ENCODE data around the gene OCA2. TPM values are rescaled to one million over a fixed set of nuclear protein-coding genes. Genes with fewer than 3 reads are reported as not detected.

OCA2 gene
- total RNA-seq, 6 experiments from 2014 or later = 0.07 to 0.13 (median 0.12) TPM; not detected in 3

DNA sequence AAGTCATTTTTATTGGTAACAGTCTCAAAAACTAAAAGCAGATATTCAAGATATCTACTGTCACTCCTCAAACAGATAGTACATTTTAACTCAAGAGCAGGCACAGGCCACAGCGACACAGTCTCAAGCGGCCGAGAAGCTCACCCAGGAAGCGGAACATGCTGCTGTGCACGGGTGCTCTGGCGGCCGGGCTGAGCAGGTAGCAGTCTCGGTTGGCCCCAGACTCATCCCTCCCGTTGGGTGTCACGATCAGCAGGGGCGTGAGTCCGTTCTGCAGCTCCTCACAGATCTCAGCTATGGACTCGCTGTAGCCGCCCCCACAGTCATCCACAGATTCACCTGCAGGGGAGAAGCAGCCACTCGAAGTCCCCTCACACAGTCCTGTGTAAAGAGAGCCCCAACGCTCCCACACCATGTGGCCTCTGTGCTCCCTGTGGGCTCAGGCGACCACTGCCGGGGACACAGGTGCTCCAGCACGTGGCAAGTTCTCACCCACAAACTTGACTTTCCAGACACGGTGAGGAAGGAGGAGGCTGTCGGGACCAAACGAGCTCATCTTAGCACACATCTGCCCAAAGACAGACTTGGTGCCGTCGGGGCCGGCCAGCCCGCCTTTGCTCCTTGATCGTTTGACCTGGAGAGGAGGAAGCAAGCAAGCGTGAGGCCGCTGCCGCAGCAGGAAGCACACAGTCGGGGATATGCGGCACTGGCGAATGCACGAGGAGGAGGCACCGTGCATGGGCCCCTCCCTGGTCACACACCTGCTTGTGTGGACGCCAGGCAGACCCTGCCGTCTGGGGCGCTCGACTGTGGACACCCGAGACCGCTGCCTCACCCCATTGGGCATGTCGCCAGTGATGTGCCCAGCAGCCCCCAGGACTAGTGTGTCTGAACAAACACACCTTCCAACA, 17.7 kb upstream of the OCA2 start:
- no peak for DNase-seq

DNA sequence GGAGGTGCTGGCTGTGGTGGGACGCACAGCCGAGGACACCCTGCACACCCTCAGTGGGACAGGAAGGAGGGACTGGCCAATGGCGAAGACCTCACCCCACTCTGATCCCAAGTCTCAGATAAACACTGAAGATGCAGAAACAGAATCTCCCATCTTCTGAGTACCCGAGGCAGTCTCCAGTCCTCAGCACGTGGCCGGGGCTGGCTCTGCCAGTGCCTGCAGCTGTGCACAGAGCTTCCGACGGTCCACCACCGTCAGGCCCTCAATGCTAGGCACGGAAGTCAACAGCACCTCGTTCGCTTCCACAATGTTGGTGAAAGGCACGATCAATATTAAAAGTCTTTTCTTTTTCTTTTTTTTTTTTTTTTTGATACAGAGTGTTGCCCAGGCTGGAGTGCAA, 16.8 kb upstream of the OCA2 start:
- Histone ChIP-seq H3K36me3 (peaks cover 0 to 71% (median 13%) of the 10 kb centered on the region in 4 donors), H3K4me3 (no peak overlapping the region), H3K27me3 (no peaks in the 10 kb centered on the region), H3K27ac (no peak overlapping the region), H3K4me1 (no peaks in the 10 kb centered on the region), H3K9me3 (no peaks in the 10 kb centered on the region)
- DNase-seq (peak in 1 of 3 donors; percentile 8), ATAC-seq (no peak)
- 75% methylated on average over 4 of the region's 13 CpGs for WGBS (ENCODE audit: insufficient coverage, low coverage, low lambda C conversion rate, missing lambda C conversion rate)
- TF ChIP-seq POLR2A (IDR thresholded peaks at IDR 0.05) = no peak
- TF ChIP-seq, protein P1, sequence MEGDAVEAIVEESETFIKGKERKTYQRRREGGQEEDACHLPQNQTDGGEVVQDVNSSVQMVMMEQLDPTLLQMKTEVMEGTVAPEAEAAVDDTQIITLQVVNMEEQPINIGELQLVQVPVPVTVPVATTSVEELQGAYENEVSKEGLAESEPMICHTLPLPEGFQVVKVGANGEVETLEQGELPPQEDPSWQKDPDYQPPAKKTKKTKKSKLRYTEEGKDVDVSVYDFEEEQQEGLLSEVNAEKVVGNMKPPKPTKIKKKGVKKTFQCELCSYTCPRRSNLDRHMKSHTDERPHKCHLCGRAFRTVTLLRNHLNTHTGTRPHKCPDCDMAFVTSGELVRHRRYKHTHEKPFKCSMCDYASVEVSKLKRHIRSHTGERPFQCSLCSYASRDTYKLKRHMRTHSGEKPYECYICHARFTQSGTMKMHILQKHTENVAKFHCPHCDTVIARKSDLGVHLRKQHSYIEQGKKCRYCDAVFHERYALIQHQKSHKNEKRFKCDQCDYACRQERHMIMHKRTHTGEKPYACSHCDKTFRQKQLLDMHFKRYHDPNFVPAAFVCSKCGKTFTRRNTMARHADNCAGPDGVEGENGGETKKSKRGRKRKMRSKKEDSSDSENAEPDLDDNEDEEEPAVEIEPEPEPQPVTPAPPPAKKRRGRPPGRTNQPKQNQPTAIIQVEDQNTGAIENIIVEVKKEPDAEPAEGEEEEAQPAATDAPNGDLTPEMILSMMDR (IDR thresholded peaks at IDR 0.05) = no peak
- intact Hi-C loops (cut with DNase I) = no loop called here

More for the DNA sequence above, 17.7 kb upstream of the OCA2 start:
- Histone ChIP-seq H3K36me3 (peaks cover 0 to 74% (median 14%) of the 10 kb centered on the region in 4 donors), H3K27me3 (no peaks in the 10 kb centered on the region), H3K27ac (no peak overlapping the region), H3K4me3 (no peak overlapping the region), H3K9me3 (no peaks in the 10 kb centered on the region), H3K4me1 (no peaks in the 10 kb centered on the region)
- no CpG with 5 or more reads among the region's 42 CpGs for WGBS (ENCODE audit: insufficient coverage, low coverage, low lambda C conversion rate, missing lambda C conversion rate)
- intact Hi-C loops (cut with DNase I) = no loop called here
- ATAC-seq = no peak
- TF ChIP-seq POLR2A (IDR thresholded peaks at IDR 0.05) = no peak
- TF ChIP-seq, protein P1 (IDR thresholded peaks at IDR 0.05) = no peak

DNA sequence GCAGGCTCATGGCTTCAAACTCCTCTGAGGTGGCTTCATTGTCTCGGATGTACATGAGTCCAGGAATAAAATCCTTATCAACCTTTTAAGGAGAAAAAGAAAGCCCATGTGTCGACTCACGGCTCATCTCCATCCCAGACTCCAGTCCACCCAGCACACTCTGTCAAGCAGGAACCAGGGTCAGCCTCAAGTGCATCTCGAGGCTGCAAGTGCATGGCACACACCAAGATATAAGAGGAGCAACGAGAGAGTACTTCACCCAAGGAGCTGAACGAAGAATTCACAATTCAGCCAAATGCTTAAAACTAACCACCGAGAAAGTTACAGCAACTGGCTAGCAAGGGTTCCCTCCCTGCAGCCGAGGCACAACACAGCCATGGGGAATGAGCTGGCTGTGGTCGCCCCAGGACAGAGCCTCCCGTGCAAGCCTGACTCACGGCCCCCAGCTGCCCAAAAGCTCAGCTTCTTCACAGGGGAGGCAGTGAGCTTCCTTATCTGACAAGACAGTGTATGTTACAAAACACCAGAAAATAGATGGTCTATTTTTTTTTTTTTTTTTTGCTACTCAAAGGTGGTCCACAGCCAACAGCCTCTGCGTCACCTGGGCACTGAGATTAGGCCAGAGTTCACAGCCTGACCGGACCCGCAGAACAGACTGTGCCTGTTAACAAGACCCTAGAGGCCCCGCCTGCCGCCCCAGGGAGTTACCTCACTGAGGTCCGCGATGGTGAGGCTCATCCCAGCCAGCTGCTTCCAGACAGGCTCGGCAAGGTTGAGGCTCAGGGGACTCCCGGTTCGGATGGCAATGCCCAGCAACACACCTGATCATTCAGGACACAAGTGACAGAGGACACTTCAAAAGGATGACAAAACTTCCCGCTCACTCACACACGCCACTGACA, 15.9 kb upstream of the OCA2 start:
- Histone ChIP-seq H3K27me3 (no peaks in the 10 kb centered on the region), H3K9me3 (no peaks in the 10 kb centered on the region), H3K36me3 (peaks cover 0 to 62% (median 10%) of the 10 kb centered on the region in 4 donors), H3K4me1 (no peaks in the 10 kb centered on the region), H3K27ac (no peak overlapping the region), H3K4me3 (no peak overlapping the region)
- 96% methylated on average over 12 of the region's 23 CpGs for WGBS (ENCODE audit: insufficient coverage, low coverage, low lambda C conversion rate, missing lambda C conversion rate)
- DNase-seq (peak in 1 of 3 donors; percentile 8), ATAC-seq (no peak)
- TF ChIP-seq, protein P1 (IDR thresholded peaks at IDR 0.05) = no peak
- TF ChIP-seq POLR2A (IDR thresholded peaks at IDR 0.05) = no peak
- intact Hi-C loops (cut with DNase I) = no loop called here

DNA sequence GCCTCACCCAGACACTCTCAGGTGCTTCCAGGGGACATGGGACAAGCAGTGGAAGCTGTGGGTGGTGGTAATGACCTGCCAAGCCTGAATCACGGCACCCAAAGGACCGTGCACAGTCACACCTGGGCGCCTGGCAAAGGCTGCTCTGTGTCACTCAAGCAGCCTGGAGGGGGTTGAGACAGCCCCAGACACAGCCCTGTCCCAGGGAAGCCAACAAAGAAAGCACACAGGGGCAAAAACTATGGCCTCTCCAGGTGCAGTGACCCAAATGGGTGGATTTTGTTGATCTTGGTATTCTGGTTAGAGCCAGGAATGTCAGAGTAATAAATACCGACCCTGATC, 15.0 kb upstream of the OCA2 start:
- Histone ChIP-seq H3K4me1 (no peaks in the 10 kb centered on the region), H3K9me3 (no peaks in the 10 kb centered on the region), H3K36me3 (peaks cover 0 to 57% (median 9%) of the 10 kb centered on the region in 4 donors), H3K27ac (no peak overlapping the region), H3K4me3 (no peak overlapping the region), H3K27me3 (no peaks in the 10 kb centered on the region)
- intact Hi-C loops (cut with DNase I) = no loop called here
- TF ChIP-seq, protein P1 (IDR thresholded peaks at IDR 0.05) = no peak
- no peak for TF ChIP-seq POLR2A (IDR thresholded peaks at IDR 0.05)
- DNase-seq (peak in 1 of 3 donors; percentile 9), ATAC-seq (peak in 1 of 4 donors; percentile 13)
- no CpG with 5 or more reads among the region's 4 CpGs for WGBS (ENCODE audit: insufficient coverage, low coverage, low lambda C conversion rate, missing lambda C conversion rate)
